ENCODE results near the gene RPAP3.

- TF ChIP-seq CTCF (conservative IDR thresholded peaks at IDR 0.05; ENCODE audit: low read length) (no peak), EZH2phosphoT487 (IDR thresholded peaks at IDR 0.05; ENCODE audit: borderline replicate concordance) (no peak)
These were observed 34.9 kb upstream of the RPAP3 start for GRCh38 chr12:47740606-47741339.
